ENCODE measurements around the gene VPS37B. TPM values are rescaled to one million over a fixed set of nuclear protein-coding genes. Genes with fewer than 3 reads are reported as not detected.
A peak's percentile ranks its signal among the peaks of the same experiment; 100 is the strongest.

The VPS37B gene
- total RNA-seq, 1 donor from 2014 or later, result 25.8 TPM

DNA sequence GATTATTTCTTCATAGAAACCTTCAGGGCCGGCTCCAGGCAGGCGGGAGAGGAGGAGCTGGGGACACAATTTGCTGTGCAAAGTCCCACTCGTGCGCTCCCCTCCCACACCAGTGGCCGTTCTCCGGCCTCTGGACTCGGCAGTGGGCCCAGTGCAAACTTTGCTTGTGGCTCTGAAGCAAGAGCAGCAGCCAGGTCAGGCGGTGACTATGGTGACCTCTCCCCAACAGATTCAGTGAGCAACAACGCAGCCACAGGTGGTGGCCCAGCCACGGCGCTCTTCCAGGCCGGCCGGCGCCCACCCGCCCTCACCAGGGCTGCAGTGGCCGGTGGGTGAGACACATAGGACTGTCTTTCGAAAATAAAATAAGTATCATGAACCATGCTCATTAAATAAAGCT is 29.5 kb downstream of the VPS37B start:
- DNase-seq (ENCODE audit: low read depth), result no peak

DNA sequence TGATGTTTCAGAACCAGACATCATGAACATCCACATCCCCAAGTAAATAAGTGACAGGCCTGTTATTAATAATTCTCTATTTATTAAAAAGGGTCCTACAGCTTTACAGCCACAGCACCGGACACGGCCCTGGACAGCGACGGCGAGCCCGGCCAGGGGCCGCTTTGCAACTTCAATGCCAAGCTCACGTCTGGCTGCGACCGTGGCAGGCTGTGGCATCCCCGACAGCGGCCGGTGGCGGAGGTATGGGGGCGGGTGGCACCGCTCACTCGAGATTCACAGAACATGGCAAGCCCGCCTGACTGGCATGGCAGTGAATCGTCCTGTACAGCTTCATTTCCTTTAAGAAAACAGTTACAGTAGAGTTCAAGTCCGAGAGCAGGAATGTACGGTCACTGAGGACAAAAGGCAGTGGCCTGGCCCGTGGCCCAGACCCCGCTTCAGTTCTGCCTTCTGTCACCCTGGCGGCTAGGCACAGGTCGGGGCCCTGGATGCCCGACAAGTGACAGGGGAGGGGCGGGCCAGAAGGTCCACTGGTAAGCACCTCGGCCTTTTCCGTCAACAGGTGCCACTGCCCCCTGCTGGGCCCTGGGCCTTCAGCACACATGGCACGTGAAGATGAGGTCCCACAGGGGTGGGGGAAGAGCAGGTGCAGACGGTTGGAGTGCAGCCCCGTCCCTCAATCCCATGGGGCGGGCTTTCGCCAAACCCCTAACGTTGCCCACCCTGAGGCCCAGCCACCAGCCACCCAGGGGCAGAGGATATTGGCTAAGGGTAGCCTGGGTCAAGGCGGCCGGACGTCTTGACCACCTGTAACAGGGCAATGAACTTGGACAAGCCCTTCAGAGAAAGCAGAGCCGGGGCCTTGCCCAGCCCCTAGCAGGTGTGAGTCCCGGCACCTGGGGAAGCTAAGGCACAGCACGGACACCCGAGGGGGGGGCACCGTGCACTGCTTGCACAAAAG is 30.4 kb downstream of the VPS37B start:
- DNase-seq (ENCODE audit: low read depth), result no peak

DNA sequence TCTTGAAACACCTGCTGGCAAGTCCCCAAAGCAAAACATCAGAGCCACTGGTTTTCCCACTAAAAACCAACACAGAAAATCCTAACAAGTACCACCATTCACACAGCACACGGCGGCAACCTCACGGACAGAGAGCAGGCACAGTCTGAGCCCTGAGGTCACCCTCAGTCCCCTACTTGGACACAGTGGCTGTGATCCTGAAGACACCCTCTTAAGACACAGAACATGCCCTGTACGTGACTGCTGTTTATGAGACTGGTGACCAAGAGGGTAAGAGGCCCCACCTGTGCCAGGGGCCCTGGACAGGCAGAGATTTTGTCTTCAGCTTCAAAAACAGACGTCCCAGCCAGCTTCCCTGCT is 31.1 kb downstream of the VPS37B start:
- no peak for DNase-seq (ENCODE audit: low read depth)

DNA sequence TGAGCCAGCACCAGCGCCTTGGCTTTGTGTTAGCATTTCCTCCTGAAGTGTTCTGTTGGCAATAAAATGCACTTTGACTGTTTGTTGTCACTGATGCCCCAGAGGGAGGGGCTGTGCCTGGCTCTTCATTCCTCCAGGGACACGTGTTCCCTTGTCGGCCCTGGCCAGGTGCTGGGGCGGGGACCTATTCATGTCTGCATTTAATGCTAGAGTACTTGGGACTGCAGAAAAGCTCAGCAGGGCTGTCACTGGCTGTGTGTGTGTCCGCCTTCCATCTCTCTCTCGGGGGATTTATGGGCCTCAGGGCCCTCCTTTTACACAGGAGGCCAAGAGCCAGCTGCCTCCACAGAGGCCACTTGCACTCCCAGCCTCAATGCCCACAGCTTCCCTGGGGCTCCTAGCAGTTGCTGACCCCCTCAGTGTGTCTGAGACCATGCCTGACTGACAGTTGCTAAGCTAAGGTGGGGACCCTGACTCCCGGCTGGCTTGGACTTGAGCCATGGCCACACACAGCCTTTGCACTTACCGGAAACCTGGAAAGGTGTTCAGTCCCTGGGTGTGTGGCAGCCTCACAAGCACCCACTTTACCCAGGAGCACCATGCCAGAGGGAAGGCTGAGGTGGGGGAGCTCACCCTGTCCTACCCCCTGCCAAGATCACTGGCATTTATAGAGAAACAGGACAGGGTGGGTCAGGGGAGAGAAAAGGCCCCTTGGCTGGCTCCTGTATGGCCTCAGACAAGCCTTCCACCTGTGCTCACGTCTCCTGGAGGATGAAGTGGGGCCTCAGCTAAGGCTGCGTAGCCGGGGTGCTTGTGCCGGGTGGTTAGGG is 32.8 kb downstream of the VPS37B start:
- no peak for DNase-seq (ENCODE audit: low read depth)

DNA sequence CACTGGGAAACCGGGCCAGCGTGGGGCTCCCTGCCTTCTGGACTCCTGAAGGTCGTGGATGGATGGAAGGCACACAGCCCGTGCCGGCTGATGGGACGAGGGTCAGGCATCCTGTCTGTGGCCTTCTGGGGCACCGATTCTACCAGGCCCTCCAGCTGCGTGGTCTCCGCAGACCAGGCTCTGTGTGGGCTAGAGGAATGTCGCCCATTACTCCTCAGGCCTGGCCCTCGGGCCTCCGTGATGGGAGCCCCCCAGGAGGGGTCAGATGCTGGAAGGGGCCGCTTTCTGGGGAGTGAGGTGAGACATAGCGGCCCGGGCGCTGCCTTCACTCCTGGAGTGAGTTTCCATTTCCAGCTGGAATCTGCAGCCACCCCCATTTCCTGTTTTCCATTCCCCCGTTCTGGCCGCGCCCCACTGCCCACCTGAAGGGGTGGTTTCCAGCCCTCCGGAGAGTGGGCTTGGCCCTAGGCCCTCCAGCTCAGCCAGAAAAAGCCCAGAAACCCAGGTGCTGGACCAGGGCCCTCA is 33.8 kb downstream of the VPS37B start:
- no peak for DNase-seq (ENCODE audit: low read depth)

DNA sequence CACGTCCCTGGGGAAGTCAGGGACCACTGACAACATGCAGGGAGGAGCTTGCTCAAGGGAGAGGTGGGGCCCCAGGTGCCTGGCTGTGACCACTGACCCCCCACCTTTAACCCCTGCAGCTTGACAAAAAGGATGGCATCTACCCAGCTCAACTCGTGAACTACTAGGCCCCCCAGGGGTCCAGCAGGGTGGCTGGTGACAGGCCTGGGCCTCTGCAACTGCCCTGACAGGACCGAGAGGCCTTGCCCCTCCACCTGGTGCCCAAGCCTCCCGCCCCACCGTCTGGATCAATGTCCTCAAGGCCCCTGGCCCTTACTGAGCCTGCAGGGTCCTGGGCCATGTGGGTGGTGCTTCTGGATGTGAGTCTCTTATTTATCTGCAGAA is 34.3 kb downstream of the VPS37B start:
- DNase-seq (ENCODE audit: low read depth), result no peak

DNA sequence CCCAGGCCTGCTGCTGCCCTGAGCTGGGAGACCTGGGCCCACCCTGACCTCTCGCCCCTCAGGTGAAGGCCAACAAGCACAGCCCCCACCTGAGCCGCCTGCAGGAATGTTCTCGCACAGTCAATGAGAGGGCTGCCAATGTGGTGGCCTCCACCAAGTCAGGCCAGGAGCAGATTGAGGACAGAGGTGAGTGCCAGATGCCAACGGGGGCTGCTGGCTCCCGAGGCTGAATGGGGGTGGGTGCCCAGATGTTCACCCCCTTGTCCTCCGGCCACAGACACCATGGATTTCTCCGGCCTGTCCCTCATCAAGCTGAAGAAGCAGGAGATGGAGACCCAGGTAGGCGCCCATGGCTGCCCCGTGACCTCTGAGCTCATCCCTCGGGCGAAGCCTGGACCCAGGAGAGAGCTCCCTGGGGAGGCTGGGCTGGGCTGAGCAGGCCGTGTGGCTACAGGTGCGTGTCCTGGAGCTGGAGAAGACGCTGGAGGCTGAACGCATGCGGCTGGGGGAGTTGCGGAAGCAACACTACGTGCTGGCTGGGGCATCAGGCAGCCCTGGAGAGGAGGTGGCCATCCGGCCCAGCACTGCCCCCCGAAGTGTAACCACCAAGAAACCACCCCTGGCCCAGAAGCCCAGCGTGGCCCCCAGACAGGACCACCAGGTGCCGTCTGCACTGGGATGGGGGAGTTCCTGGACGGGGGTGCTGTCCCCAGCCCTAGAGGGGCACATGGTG is 34.9 kb downstream of the VPS37B start:
- DNase-seq (ENCODE audit: low read depth), result no peak

DNA sequence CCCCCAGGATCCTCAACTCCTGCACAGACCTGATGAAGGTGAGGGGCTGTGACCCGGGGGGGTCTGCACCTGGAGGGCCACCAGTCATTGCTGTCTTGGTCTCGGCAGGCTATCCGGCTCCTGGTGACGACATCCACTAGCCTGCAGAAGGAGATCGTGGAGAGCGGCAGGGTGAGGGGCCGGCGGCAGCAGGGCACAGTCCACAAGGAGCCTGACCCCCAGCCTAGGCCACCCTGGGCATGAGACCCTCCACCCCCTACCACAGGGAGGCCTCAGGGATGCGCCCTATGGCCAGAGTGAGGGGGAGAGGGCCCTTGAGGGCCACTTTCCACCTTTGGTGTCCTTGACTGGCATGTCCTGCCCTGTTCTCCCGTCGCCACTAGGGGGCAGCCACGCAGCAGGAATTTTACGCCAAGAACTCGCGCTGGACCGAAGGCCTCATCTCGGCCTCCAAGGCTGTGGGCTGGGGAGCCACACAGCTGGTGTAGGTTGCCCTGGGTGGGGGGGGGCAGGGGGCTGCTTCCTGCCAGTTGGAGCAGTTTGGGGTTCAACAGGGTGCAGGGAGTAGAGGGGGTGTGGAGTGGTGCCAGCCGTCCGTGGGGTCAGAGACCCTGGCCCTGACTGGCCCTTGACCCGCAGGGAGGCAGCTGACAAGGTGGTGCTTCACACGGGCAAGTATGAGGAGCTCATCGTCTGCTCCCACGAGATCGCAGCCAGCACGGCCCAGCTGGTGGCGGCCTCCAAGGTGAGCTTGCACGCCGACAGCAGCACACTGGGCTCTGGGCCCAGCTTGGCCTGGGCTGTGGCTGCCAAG is 35.7 kb downstream of the VPS37B start:
- peak; percentile 51 for DNase-seq (ENCODE audit: low read depth)

DNA sequence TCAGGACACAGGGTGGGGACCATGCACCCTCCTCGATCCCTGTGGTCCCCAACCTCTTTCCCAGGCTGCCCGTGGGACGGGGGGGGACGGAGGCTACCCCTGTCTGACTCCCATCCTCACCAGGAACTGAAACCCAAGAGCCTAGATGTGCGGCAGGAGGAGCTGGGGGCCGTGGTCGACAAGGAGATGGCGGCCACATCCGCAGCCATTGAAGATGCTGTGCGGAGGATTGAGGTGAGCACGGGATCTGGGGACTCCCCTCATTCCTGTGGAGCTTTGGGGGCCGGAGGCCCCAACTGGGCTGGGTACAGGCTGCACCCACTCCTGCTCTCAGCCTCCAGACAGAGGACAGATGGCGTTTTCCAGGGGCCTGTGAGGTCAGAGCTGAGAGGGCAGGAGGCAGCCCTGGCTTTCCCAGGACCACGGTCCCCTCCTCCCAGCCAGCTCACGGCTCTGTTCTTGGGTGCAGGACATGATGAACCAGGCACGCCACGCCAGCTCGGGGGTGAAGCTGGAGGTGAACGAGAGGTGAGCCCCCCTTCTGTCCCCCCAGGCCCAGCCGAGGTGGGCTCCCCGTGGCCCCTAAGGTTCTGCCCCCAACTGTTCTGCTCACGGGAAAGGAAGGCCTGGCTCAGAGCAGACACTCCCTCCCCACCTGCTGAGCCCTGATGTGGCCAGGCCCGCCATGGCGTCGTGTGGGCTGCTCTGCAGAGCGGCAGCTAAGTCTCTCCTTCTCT is 36.5 kb downstream of the VPS37B start:
- DNase-seq (ENCODE audit: low read depth), result no peak

DNA sequence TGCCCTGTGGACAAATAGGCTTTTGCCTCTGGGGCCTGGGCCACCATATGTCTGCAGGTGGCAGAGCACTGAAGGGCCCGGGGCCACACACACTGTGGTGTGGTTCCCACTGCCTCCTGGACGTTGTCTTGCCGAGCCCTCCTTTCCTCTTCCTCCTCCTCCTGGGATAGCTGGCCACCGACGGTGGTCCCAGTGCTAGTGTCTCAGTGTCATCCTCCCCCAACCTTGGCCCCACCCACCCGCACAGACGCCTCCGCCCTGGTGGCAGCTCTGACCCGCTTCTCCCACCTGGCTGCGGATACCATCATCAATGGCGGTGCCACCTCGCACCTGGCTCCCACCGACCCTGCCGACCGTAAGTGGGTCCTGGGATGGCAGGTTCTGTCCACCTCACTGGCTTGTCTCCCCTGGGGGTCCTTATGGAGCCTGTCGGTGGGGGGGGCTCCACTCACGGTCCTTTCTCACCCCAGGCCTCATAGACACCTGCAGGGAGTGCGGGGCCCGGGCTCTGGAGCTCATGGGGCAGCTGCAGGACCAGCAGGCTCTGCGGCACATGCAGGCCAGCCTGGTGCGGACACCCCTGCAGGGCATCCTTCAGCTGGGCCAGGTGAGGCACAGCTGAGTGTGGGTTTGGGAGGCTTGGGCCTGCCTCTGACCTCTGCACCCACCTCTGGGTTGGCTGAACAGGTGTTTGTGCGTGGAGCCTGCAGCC is 37.2 kb downstream of the VPS37B start:
- no peak for DNase-seq (ENCODE audit: low read depth)

DNA sequence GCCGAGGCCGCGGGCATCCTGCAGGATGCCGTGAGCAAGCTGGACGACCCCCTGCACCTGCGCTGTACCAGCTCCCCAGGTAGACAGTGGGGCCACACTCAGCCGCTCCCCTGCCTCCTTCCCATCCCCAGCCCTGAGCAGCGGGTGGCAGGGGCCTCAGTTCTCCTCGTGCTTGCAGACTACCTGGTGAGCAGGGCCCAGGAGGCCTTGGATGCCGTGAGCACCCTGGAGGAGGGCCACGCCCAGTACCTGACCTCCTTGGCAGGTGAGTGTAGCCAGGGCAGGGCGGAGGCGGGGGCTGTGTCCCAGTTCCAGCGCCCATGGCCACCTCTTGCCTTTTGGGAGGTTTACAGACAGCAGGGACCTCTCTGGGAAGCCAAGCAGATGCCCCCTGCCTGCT is 37.8 kb downstream of the VPS37B start:
- DNase-seq (ENCODE audit: low read depth), result no peak

DNA sequence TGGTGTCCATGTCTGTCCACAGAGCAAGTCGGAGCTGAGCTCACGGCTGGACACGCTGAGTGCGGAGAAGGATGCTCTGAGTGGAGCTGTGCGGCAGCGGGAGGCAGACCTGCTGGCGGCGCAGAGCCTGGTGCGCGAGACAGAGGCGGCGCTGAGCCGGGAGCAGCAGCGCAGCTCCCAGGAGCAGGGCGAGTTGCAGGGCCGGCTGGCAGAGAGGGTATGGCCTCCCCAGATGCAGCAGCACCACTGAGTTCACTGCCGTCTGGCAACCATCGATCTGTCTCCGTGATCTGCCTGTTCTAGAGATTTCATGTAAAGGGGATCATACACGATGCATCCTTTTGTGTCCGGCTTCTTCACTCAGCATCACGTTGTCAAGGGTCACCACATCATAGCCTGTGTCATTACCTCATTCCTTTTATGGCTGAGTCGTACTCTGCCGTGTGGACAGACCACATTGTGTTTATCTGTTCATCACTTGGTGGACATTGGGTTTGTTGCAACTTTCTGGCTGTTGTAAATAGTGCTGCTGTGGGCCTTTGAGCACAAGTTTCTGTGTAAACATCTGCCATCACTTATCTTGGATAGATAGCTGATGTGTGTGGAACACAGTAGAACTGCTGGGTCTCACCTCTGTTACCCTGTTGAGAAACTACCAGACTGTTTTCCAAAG is 38.8 kb downstream of the VPS37B start:
- no peak for DNase-seq (ENCODE audit: low read depth)

DNA sequence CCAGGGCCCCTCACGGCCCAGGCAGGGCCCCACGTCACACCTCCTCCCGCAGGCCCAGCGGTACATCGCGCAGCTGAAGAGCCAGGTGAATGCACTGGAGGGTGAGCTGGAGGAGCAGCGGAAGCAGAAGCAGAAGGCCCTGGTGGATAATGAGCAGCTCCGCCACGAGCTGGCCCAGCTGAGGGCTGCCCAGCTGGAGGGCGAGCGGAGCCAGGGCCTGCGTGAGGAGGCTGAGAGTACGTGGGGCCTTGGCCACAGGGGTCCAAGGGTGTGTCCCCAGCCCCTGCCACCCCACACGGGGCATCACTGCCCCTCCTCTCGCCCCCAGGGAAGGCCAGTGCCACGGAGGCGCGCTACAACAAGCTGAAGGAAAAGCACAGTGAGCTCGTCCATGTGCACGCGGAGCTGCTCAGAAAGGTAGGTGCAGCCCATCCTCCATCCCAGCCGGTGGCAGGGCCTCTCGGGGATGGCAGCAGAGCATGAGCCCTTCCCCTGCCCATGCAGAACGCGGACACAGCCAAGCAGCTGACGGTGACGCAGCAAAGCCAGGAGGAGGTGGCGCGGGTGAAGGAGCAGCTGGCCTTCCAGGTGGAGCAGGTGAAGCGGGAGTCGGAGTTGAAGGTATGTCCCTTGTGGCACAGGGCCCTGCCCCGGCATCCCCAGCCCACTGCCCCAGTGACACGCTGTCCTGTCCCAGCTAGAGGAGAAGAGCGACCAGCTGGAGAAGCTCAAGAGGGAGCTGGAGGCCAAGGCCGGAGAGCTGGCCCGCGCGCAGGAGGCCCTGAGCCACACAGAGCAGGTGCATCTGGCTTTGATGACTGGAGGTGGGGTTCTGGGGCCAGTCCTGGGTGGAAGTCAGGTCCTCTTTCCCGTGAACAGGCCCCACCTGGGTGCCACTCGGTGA is 39.7 kb downstream of the VPS37B start:
- DNase-seq (ENCODE audit: low read depth), result no peak

DNA sequence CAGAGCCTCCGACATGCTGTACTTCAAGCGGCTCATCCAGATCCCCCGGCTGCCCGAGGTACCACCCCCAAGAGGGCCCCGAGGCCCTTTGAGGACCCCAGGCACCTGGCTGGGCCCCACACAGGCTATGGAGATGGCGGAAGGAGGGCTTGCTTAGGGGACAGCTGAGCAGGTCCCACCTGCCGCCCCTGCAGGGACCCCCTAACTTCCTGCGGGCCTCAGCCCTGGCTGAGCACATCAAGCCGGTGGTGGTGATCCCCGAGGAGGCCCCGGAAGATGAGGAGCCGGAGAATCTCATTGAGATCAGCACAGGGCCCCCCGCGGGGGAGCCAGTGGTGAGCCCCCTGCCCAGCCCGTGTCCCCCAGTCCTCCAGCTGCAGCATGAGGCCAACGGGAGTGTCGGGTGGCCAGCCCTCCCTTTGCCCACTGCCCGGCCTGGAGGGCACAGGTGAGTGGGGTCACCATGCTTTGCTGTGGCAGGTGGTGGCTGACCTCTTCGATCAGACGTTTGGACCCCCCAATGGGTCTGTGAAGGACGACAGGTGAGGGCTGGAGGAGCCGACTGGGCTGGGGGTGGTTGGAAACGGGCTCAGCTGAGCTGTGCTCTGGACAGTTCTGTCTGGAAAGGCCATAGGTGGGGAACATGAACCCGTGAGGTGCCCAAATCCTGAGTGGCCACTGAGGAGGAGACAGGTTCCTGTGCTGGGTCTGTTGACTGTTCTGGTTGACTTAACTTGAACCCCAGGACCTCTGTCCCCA is 40.7 kb downstream of the VPS37B start:
- DNase-seq (ENCODE audit: low read depth), result no peak

DNA sequence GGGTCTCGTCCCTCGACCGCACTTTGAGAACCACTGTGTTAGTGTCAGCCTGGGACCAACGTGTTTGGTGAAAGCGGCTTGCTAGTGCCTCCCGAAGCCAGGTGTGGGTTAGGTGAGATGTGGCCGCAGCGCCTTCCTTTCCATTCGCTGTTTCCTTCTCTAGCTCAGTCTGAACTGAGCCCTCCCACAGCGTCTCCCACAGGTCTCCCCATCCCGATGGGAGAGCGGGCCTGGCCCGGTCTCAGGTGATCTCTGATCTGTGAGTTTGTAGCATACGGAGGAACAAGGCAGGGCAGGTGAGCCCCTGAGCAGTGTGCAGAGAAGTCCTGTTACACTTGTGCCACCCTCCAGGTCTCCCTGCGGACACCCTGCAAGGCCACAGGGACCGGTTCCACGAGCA is 41.4 kb downstream of the VPS37B start:
- DNase-seq (ENCODE audit: low read depth), result no peak

DNA sequence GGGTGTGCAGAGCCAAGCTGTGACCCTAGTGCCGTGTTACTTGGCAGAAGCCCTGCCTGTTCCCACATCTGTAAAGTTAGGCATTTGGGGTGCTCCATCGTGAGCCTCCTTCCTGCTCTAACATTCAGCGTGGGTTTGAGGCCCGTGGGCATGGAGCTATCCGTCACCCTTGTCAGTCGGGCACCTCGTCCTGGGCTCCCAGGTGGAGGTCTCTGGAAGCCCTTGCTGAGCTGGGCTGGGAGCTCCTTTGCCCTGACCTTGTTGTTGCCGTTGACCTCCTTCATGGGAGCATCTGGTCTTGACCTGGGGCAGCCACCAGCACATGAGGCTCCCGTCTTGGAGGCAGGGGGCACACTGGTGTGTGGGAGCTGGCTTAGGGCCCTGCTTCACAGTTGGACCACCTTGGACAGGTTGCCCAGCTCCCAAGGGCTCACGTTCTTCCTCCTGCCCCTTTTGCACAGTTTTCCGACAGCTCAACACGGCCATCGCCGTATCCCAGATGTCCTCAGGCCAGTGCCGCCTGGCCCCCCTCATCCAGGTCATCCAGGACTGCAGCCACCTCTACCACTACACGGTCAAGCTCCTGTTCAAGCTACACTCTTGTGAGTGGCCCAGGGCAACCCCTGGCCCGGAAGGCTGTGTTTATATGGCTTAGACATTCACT is 42.2 kb downstream of the VPS37B start:
- DNase-seq (ENCODE audit: low read depth), result no peak

Data from renal cortical epithelial cell (primary cell).